ENCODE results near the gene IFNAR1. TPM values are rescaled to one million over a fixed set of nuclear protein-coding genes. Genes with fewer than 3 reads are reported as not detected.

Gene IFNAR1
- total and polyA plus RNA-seq, 7 donors, result 10.4 to 31.6 (median 17.5) TPM

- Histone ChIP-seq H3K4me1 (no peaks in the 10 kb centered on the region), H3K4me3 (no peak overlapping the region), H3K27me3 (ENCODE audit: insufficient read depth in 3 of 3, low read length in 2 of 3) (no peaks in the 10 kb centered on the region), H3K27ac (no peak overlapping the region), H3K9me3 (no peaks in the 10 kb centered on the region), H3K36me3 (ENCODE audit: insufficient read depth in 1 of 2, low read depth in 1 of 2) (no peaks in the 10 kb centered on the region)
- no peak for ATAC-seq
- WGBS, 3 donors, result 24 to 32% (median 26%) methylated on average over 6 of the region's 6 CpGs
- intact Hi-C loops (cut with DNase I), result no loop called here
- no peak for DNase-seq
- TF ChIP-seq, protein P1, sequence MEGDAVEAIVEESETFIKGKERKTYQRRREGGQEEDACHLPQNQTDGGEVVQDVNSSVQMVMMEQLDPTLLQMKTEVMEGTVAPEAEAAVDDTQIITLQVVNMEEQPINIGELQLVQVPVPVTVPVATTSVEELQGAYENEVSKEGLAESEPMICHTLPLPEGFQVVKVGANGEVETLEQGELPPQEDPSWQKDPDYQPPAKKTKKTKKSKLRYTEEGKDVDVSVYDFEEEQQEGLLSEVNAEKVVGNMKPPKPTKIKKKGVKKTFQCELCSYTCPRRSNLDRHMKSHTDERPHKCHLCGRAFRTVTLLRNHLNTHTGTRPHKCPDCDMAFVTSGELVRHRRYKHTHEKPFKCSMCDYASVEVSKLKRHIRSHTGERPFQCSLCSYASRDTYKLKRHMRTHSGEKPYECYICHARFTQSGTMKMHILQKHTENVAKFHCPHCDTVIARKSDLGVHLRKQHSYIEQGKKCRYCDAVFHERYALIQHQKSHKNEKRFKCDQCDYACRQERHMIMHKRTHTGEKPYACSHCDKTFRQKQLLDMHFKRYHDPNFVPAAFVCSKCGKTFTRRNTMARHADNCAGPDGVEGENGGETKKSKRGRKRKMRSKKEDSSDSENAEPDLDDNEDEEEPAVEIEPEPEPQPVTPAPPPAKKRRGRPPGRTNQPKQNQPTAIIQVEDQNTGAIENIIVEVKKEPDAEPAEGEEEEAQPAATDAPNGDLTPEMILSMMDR (IDR thresholded peaks at IDR 0.05), result no peak
These were observed 15.9 kb upstream of the IFNAR1 start for GRCh38 chr21:33308586-33309490.

GRCh38 chr21:33309778-33310177, 15.0 kb upstream of the IFNAR1 start:
- WGBS, 3 donors, result 82 to 93% (median 90%) methylated on average over 1 of the region's 1 CpG
- H3K36me3 ChIP-seq (ENCODE audit: insufficient read depth in 1 of 2, low read depth in 1 of 2), result no peaks in the 10 kb centered on the region
- intact Hi-C loops (cut with DNase I), result no loop called here
- TF ChIP-seq, protein P1 (IDR thresholded peaks at IDR 0.05), result no peak
- no peak for DNase-seq
- no peak for ATAC-seq
- H3K9me3 ChIP-seq, result no peaks in the 10 kb centered on the region
- no peak overlapping the region for H3K27ac ChIP-seq
- no peaks in the 10 kb centered on the region for H3K4me1 ChIP-seq
- H3K27me3 ChIP-seq (ENCODE audit: insufficient read depth in 3 of 3, low read length in 2 of 3), result no peaks in the 10 kb centered on the region
- no peak overlapping the region for H3K4me3 ChIP-seq

GRCh38 chr21:33312121-33312520, 12.6 kb upstream of the IFNAR1 start:
- Histone ChIP-seq H3K27me3 (ENCODE audit: insufficient read depth in 3 of 3, low read length in 2 of 3) (no peaks in the 10 kb centered on the region), H3K36me3 (ENCODE audit: insufficient read depth in 1 of 2, low read depth in 1 of 2) (no peaks in the 10 kb centered on the region), H3K27ac (no peak overlapping the region), H3K4me1 (no peaks in the 10 kb centered on the region), H3K9me3 (no peaks in the 10 kb centered on the region), H3K4me3 (no peak overlapping the region)
- DNase-seq (no peak), ATAC-seq (no peak)
- WGBS, 3 donors, result 83 to 93% (median 83%) methylated on average over 3 of the region's 3 CpGs
- intact Hi-C loops (cut with DNase I), result no loop called here
- TF ChIP-seq, protein P1 (IDR thresholded peaks at IDR 0.05), result no peak

DNA sequence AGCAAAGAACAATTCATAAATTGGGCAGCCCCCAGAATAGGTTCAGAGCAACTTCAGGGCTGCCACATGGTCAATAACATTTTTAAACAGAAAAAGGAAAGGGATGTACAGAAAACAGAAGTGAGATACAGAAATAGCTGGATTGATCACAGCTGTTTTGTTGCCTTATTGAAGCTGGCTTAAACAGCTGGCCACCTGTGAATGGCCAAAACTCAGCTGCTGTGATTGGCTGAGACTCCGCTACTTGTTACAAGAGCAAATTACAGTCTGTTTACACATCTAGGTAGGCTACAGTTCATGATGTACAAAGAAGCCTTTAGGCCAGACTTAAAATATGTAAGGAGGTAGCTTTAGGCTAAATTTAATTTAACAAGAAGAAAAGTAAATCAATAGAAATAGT, 11.6 kb upstream of the IFNAR1 start:
- no peaks in the 10 kb centered on the region for H3K36me3 ChIP-seq (ENCODE audit: insufficient read depth in 1 of 2, low read depth in 1 of 2)
- no peaks in the 10 kb centered on the region for H3K9me3 ChIP-seq
- no peaks in the 10 kb centered on the region for H3K4me1 ChIP-seq
- no peak overlapping the region for H3K27ac ChIP-seq
- TF ChIP-seq, protein P1 (IDR thresholded peaks at IDR 0.05), result no peak
- 94 to 100% (median 97%) methylated on average over 1 of the region's 1 CpG for WGBS, 3 donors
- ATAC-seq (no peak), DNase-seq (no peak)
- intact Hi-C loops (cut with DNase I), result no loop called here
- no peak overlapping the region for H3K4me3 ChIP-seq
- H3K27me3 ChIP-seq (ENCODE audit: insufficient read depth in 3 of 3, low read length in 2 of 3), result no peaks in the 10 kb centered on the region
